ENCODE measurements around the gene LOXL3. TPM values are rescaled to one million over a fixed set of nuclear protein-coding genes. Genes with fewer than 3 reads are reported as not detected.

Gene LOXL3
- total RNA-seq, 4 donors from 2014 or later = 0.48 to 4.3 (median 3.2) TPM; not detected in 1

GRCh38 chr2:74528600-74529356, 25.0 kb downstream of the LOXL3 start:
- Histone ChIP-seq H3K9me3 (no peaks in the 10 kb centered on the region), H3K4me3 (peak overlapping the region; percentile 83 to 98 (median 90)), H3K27me3 (no peaks in the 10 kb centered on the region), H3K27ac (peak overlapping the region; percentile 90 to 95 (median 91)), H3K36me3 (peaks cover 7 to 45% (median 21%) of the 10 kb centered on the region in 3 donors), H3K4me1 (peaks cover 18 to 58% (median 28%) of the 10 kb centered on the region in 3 donors)
- no peak for DNase-seq
- TF ChIP-seq CTCF (IDR thresholded peaks at IDR 0.05) = no peak
- no peak for TF ChIP-seq POLR2A (IDR thresholded peaks at IDR 0.05)
- 21 to 22% methylated on average over 19 to 20 of the region's 29 CpGs for WGBS, 2 donors
- intact Hi-C loops (cut with DNase I) = loop anchor here (5.0 kb wide), 1 partner anchor 46 kb away; the partner anchor contains the start of genes CCDC142 and TTC31

GRCh38 chr2:74527741-74528140, 26.0 kb downstream of the LOXL3 start:
- WGBS, 2 donors = 91 to 96% methylated on average over 6 to 9 of the region's 9 CpGs
- Histone ChIP-seq H3K27ac (no peak overlapping the region), H3K4me3 (no peak overlapping the region), H3K9me3 (no peaks in the 10 kb centered on the region), H3K36me3 (peaks cover 7 to 35% (median 15%) of the 10 kb centered on the region in 3 donors), H3K27me3 (no peaks in the 10 kb centered on the region), H3K4me1 (peaks cover 18 to 58% (median 28%) of the 10 kb centered on the region in 3 donors)
- intact Hi-C loops (cut with DNase I) = loop anchor here (5.0 kb wide), 1 partner anchor 45 kb away; the partner anchor contains the start of genes CCDC142 and TTC31
- no peak for TF ChIP-seq POLR2A (IDR thresholded peaks at IDR 0.05)
- TF ChIP-seq CTCF (IDR thresholded peaks at IDR 0.05) = no peak
- no peak for DNase-seq

- intact Hi-C loops (cut with DNase I) = loop anchor here (5.0 kb wide), 1 partner anchor 44 kb away; the partner anchor contains the start of genes CCDC142 and TTC31
- H3K27me3 ChIP-seq = no peaks in the 10 kb centered on the region
- 96 to 100% methylated on average over 8 to 11 of the region's 11 CpGs for WGBS, 2 donors
- H3K9me3 ChIP-seq = no peaks in the 10 kb centered on the region
- no peak for DNase-seq
- peaks cover 7 to 29% (median 11%) of the 10 kb centered on the region in 3 donors for H3K36me3 ChIP-seq
- H3K4me1 ChIP-seq = peaks cover 18 to 54% (median 28%) of the 10 kb centered on the region in 3 donors
- TF ChIP-seq POLR2A (IDR thresholded peaks at IDR 0.05) (no peak), CTCF (IDR thresholded peaks at IDR 0.05) (no peak)
- no peak overlapping the region for H3K4me3 ChIP-seq
- H3K27ac ChIP-seq = peak overlapping the region in 1 of 4 donors; percentile 14
Measured at GRCh38 chr2:74526649-74527230, 27.0 kb downstream of the LOXL3 start.

GRCh38 chr2:74525717-74526648, 27.8 kb downstream of the LOXL3 start, which contains the start of gene DQX1:
TSS of gene DQX1 (minus strand) at chr2:74526231. CDS start at chr2:74525729, 502 bp downstream.
- WGBS, 2 donors = 63 to 66% methylated on average over 11 of the region's 11 CpGs
- peak within 1 kb of the TSS; percentile 16 to 83 (median 67) for H3K27ac ChIP-seq
- H3K27me3 ChIP-seq = peaks cover 0 to 4% (median 0%) of the 10 kb centered on the region in 4 donors
- intact Hi-C loops (cut with DNase I) = loop anchor here (5.0 kb wide), 1 partner anchor 44 kb away; the partner anchor contains the start of genes CCDC142 and TTC31
- TF ChIP-seq CTCF (IDR thresholded peaks at IDR 0.05) (no peak), POLR2A (IDR thresholded peaks at IDR 0.05) (no peak)
- H3K4me1 ChIP-seq = peaks cover 14 to 47% (median 22%) of the 10 kb centered on the region in 3 donors
- H3K9me3 ChIP-seq = no peaks in the 10 kb centered on the region
- peak within 1 kb of the TSS in 1 of 4 donors; percentile 28 for H3K4me3 ChIP-seq
- no peak for DNase-seq
- peaks cover 7 to 29% (median 11%) of the 10 kb centered on the region in 3 donors for H3K36me3 ChIP-seq
